WTC11 (cell line): ENCODE results near the gene GPX4. TPM values are rescaled to one million over a fixed set of nuclear protein-coding genes. Genes with fewer than 3 reads are reported as not detected.

ENCODE experiments used
- ATAC-seq: fragments of 200-7000 bp; cut with Tn5 transposase; 2 replicates; pipeline ENCODE4 v1.10.0; 2021; ENCODE audit warnings: mild to moderate bottlenecking, moderate library complexity
- CTCF ChIA-PET: fragments of 300-600 bp; sonication (Branson Sonifier 250); formaldehyde crosslinking; loops from one replicate; lab custom pipeline; 2021; ENCODE audit warnings: antibody characterized with exemption; lab: Charles Lee
- POLR2A ChIA-PET: fragments of 350-600 bp; sonication (Branson Sonifier 250); formaldehyde crosslinking; loops from one replicate; lab custom pipeline; 2021; ENCODE audit warnings: antibody characterized with exemption; lab: Charles Lee
- DNase-seq: peaks from one replicate; pipeline ENCODE4 v3.0.0; 2021; ENCODE audit warnings: low spot score
- H3K27ac Mint-ChIP-seq: 2 replicates; pipeline ENCODE4 v1.8.0; 2021; ENCODE audit warnings: mixed read lengths
- H3K27me3 Mint-ChIP-seq: 2 replicates; pipeline ENCODE4 v1.8.0; 2021; ENCODE audit warnings: low read depth, mild to moderate bottlenecking, moderate library complexity, mixed read lengths
- H3K36me3 Mint-ChIP-seq: 2 replicates; pipeline ENCODE4 v1.8.0; 2021; ENCODE audit warnings: mixed read lengths
- H3K4me1 Mint-ChIP-seq: 2 replicates; pipeline ENCODE4 v1.8.0; 2022; ENCODE audit warnings: mixed read lengths
- H3K4me3 Mint-ChIP-seq: 2 replicates; pipeline ENCODE4 v1.8.0; 2021; ENCODE audit warnings: mild to moderate bottlenecking, moderate library complexity, mixed read lengths
- H3K9me3 Mint-ChIP-seq: 2 replicates; pipeline ENCODE4 v1.8.0; 2021; ENCODE audit warnings: mixed read lengths
- ATF1 ChIP-seq: sonication (generic); formaldehyde crosslinking; IDR thresholded peaks from 2 replicates; pipeline ENCODE4 v1.8.1; 2023; ENCODE audit warnings: mild to moderate bottlenecking, moderate library complexity, missing genetic modification reagents
- CBFB ChIP-seq: sonication (generic); formaldehyde crosslinking; IDR thresholded peaks from 2 replicates; pipeline ENCODE4 v1.8.1; 2022; ENCODE audit warnings: mild to moderate bottlenecking, low read depth, missing genetic modification reagents
- ETV6 ChIP-seq: sonication (generic); formaldehyde crosslinking; IDR thresholded peaks from 2 replicates; pipeline ENCODE4 v1.8.1; 2022; ENCODE audit warnings: mild to moderate bottlenecking, missing genetic modification reagents
- GTF2I ChIP-seq: fragments of 250-450 bp; sonication (Bioruptor Pico); conservative IDR thresholded peaks from 2 replicates; pipeline ENCODE4 v1.4.0; 2021; ENCODE audit warnings: mild to moderate bottlenecking
- HMGA2 ChIP-seq: fragments of 250-450 bp; sonication (Bioruptor Pico); IDR thresholded peaks from 2 replicates; pipeline ENCODE4 v1.4.0; 2021; ENCODE audit warnings: mild to moderate bottlenecking, moderate library complexity
- JUN ChIP-seq: sonication (generic); formaldehyde crosslinking; IDR thresholded peaks from 2 replicates; pipeline ENCODE4 v1.8.0; 2023; ENCODE audit warnings: mild to moderate bottlenecking, missing genetic modification reagents
- NFATC4 ChIP-seq: fragments of 250-450 bp; sonication (Bioruptor Pico); IDR thresholded peaks from 2 replicates; pipeline ENCODE4 v1.9.0; 2021; ENCODE audit warnings: mild to moderate bottlenecking
- OVOL2 ChIP-seq: fragments of 250-450 bp; sonication (Bioruptor Pico); IDR thresholded peaks from 2 replicates; pipeline ENCODE4 v1.9.0; 2021; ENCODE audit warnings: mild to moderate bottlenecking, borderline replicate concordance
- PRRX2 ChIP-seq: fragments of 250-450 bp; sonication (Bioruptor Pico); IDR thresholded peaks from 2 replicates; pipeline ENCODE4 v1.8.0; 2021; ENCODE audit warnings: mild to moderate bottlenecking
- SMAD3 ChIP-seq: sonication (generic); formaldehyde crosslinking; IDR thresholded peaks from 2 replicates; pipeline ENCODE4 v1.8.0; 2022; ENCODE audit warnings: missing genetic modification reagents, mild to moderate bottlenecking, borderline replicate concordance
- SP1 ChIP-seq: sonication (generic); formaldehyde crosslinking; conservative IDR thresholded peaks from 2 replicates; pipeline ENCODE4 v1.8.1; 2022; ENCODE audit warnings: missing genetic modification reagents
- ZNF121 ChIP-seq: sonication (generic); formaldehyde crosslinking; IDR thresholded peaks from 2 replicates; pipeline ENCODE4 v1.8.0; 2023; ENCODE audit warnings: missing genetic modification reagents
- ZNF317 ChIP-seq: sonication (generic); formaldehyde crosslinking; IDR thresholded peaks from 2 replicates; pipeline ENCODE4 v1.8.1; 2023; ENCODE audit warnings: low read depth, mild to moderate bottlenecking, moderate library complexity, missing genetic modification reagents, borderline replicate concordance
- ZNF396 ChIP-seq: fragments of 250-450 bp; sonication (Bioruptor Pico); IDR thresholded peaks from 2 replicates; pipeline ENCODE4 v1.8.0; 2021; ENCODE audit warnings: mild to moderate bottlenecking, moderate library complexity, borderline replicate concordance
- ZNF416 ChIP-seq: fragments of 250-450 bp; sonication (Bioruptor Pico); IDR thresholded peaks from 2 replicates; pipeline ENCODE4 v1.9.0; 2021; ENCODE audit warnings: mild to moderate bottlenecking, inconsistent platforms
- total RNA-seq: library from RNA; stranded (reverse); gene quantifications from 3 replicates; pipeline ENCODE4 v1.2.3, GENCODE V29; 2021
- TF ChIP-seq, protein P1 (sequence below): sonication (generic); formaldehyde crosslinking; IDR thresholded peaks from 2 replicates; pipeline ENCODE4 v1.8.0; 2023; ENCODE audit warnings: mild to moderate bottlenecking, missing genetic modification reagents
- TF ChIP-seq, protein P2 (sequence below): sonication (generic); formaldehyde crosslinking; IDR thresholded peaks from 2 replicates; pipeline ENCODE4 v1.8.0; 2022; ENCODE audit warnings: missing genetic modification reagents
- TF ChIP-seq, protein P3 (sequence below): fragments of 250-450 bp; sonication (Bioruptor Pico); IDR thresholded peaks from 2 replicates; pipeline ENCODE4 v1.9.0; 2021; ENCODE audit warnings: mild to moderate bottlenecking
- TF ChIP-seq, protein P4 (sequence below): fragments of 250-450 bp; sonication (Bioruptor Pico); conservative IDR thresholded peaks from 2 replicates; pipeline ENCODE4 v1.9.0; 2021; ENCODE audit warnings: mild to moderate bottlenecking
- TF ChIP-seq, protein P5 (sequence below): sonication (generic); formaldehyde crosslinking; IDR thresholded peaks from 2 replicates; pipeline ENCODE4 v1.8.1; 2023; ENCODE audit warnings: mild to moderate bottlenecking, missing genetic modification reagents, moderate library complexity
- TF ChIP-seq, protein P6 (sequence below): sonication (generic); formaldehyde crosslinking; conservative IDR thresholded peaks from 2 replicates; pipeline ENCODE4 v1.8.1; 2022; ENCODE audit warnings: mild to moderate bottlenecking, missing genetic modification reagents
- TF ChIP-seq, protein P7 (sequence below): fragments of 250-450 bp; sonication (Bioruptor Pico); IDR thresholded peaks from 2 replicates; pipeline ENCODE4 v2.1.2; 2022; ENCODE audit warnings: mild to moderate bottlenecking, moderate library complexity

The GPX4 gene
- total RNA-seq, 1 experiment from 2014 or later, result 363 TPM

DNA sequence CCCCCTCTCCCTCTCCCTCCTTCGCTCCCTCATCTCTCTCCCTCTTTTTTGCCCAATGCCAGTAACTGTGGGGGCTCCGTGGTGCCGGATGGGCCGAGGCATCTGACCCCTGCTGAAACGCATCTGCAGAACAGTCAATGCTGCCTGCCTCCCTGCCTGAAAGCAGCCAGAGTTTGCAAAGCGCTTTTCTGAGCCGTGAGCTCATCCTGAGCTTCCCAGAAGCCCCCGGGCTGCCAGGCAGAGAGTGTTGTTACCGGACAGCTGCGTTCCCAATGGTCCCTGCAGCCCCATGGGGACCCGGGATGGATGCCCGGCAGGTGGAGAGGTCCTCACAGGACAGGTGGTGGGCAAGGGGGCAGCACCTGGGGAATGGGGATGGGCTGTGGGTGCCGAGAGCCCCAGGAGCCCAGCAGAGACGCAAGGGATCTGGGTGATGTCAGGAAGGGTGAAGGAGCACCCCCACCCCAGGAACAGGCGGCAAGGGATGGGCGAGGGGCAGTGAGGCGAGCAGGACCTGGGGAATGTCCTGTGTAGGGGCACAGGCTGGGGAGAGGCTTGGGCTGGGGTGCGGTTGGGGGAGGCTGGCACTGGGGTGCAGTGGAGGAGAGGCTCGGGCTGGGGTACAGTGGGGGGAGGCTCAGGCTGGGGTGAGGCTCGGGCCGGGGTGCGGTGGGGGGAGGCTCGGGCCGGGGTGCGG is 33.0 kb downstream of the GPX4 start:
- ChIA-PET CTCF (interaction anchor here (0.5 to 2.4 kb wide), 3 partner anchors 23 to 159 kb away, joined by 3 to 11 read pairs (median 5); no protein-coding TSS in a partner anchor), POLR2A (no interaction called here)
- ATAC-seq (no peak), DNase-seq (no peak)
- H3K36me3 Mint-ChIP-seq, result peaks cover 4% of the 10 kb centered on the region; the same call in 1 of the 2 replicates
- H3K4me3 Mint-ChIP-seq, result no peak overlapping the region
- no peaks in the 10 kb centered on the region for H3K27me3 Mint-ChIP-seq
- peaks cover under 1% of the 10 kb centered on the region for H3K9me3 Mint-ChIP-seq
- peak overlapping the region; percentile 90 for H3K27ac Mint-ChIP-seq
- TF ChIP-seq GTF2I (CRISPR knock-in tag) (no peak), PRRX2 (CRISPR knock-in tag) (no peak), ZNF396 (CRISPR knock-in tag) (no peak), ATF1 (CRISPR knock-in tag) (no peak), SP1 (CRISPR knock-in tag) (no peak), SMAD3 (CRISPR knock-in tag) (no peak), OVOL2 (no peak), ZNF121 (CRISPR knock-in tag) (no peak), ZNF317 (CRISPR knock-in tag) (no peak), CBFB (CRISPR knock-in tag) (no peak)
- TF ChIP-seq, protein P1, sequence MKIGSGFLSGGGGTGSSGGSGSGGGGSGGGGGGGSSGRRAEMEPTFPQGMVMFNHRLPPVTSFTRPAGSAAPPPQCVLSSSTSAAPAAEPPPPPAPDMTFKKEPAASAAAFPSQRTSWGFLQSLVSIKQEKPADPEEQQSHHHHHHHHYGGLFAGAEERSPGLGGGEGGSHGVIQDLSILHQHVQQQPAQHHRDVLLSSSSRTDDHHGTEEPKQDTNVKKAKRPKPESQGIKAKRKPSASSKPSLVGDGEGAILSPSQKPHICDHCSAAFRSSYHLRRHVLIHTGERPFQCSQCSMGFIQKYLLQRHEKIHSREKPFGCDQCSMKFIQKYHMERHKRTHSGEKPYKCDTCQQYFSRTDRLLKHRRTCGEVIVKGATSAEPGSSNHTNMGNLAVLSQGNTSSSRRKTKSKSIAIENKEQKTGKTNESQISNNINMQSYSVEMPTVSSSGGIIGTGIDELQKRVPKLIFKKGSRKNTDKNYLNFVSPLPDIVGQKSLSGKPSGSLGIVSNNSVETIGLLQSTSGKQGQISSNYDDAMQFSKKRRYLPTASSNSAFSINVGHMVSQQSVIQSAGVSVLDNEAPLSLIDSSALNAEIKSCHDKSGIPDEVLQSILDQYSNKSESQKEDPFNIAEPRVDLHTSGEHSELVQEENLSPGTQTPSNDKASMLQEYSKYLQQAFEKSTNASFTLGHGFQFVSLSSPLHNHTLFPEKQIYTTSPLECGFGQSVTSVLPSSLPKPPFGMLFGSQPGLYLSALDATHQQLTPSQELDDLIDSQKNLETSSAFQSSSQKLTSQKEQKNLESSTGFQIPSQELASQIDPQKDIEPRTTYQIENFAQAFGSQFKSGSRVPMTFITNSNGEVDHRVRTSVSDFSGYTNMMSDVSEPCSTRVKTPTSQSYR (CRISPR knock-in tag), result no peak
- TF ChIP-seq, protein P2, sequence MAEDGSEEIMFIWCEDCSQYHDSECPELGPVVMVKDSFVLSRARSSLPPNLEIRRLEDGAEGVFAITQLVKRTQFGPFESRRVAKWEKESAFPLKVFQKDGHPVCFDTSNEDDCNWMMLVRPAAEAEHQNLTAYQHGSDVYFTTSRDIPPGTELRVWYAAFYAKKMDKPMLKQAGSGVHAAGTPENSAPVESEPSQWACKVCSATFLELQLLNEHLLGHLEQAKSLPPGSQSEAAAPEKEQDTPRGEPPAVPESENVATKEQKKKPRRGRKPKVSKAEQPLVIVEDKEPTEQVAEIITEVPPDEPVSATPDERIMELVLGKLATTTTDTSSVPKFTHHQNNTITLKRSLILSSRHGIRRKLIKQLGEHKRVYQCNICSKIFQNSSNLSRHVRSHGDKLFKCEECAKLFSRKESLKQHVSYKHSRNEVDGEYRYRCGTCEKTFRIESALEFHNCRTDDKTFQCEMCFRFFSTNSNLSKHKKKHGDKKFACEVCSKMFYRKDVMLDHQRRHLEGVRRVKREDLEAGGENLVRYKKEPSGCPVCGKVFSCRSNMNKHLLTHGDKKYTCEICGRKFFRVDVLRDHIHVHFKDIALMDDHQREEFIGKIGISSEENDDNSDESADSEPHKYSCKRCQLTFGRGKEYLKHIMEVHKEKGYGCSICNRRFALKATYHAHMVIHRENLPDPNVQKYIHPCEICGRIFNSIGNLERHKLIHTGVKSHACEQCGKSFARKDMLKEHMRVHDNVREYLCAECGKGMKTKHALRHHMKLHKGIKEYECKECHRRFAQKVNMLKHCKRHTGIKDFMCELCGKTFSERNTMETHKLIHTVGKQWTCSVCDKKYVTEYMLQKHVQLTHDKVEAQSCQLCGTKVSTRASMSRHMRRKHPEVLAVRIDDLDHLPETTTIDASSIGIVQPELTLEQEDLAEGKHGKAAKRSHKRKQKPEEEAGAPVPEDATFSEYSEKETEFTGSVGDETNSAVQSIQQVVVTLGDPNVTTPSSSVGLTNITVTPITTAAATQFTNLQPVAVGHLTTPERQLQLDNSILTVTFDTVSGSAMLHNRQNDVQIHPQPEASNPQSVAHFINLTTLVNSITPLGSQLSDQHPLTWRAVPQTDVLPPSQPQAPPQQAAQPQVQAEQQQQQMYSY, result no peak
- H3K4me1 Mint-ChIP-seq, result peaks cover 2% of the 10 kb centered on the region

- DNase-seq (no peak), ATAC-seq (no peak)
- Mint-ChIP-seq H3K27ac (no peak overlapping the region), H3K27me3 (no peaks in the 10 kb centered on the region), H3K4me1 (peaks cover 2% of the 10 kb centered on the region), H3K4me3 (no peak overlapping the region)
- TF ChIP-seq JUN (no peak), HMGA2 (CRISPR knock-in tag) (no peak), ETV6 (no peak), ZNF416 (CRISPR knock-in tag) (no peak), NFATC4 (CRISPR knock-in tag) (no peak)
- TF ChIP-seq, protein P3, sequence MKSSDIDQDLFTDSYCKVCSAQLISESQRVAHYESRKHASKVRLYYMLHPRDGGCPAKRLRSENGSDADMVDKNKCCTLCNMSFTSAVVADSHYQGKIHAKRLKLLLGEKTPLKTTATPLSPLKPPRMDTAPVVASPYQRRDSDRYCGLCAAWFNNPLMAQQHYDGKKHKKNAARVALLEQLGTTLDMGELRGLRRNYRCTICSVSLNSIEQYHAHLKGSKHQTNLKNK (CRISPR knock-in tag), result no peak
- TF ChIP-seq, protein P4, sequence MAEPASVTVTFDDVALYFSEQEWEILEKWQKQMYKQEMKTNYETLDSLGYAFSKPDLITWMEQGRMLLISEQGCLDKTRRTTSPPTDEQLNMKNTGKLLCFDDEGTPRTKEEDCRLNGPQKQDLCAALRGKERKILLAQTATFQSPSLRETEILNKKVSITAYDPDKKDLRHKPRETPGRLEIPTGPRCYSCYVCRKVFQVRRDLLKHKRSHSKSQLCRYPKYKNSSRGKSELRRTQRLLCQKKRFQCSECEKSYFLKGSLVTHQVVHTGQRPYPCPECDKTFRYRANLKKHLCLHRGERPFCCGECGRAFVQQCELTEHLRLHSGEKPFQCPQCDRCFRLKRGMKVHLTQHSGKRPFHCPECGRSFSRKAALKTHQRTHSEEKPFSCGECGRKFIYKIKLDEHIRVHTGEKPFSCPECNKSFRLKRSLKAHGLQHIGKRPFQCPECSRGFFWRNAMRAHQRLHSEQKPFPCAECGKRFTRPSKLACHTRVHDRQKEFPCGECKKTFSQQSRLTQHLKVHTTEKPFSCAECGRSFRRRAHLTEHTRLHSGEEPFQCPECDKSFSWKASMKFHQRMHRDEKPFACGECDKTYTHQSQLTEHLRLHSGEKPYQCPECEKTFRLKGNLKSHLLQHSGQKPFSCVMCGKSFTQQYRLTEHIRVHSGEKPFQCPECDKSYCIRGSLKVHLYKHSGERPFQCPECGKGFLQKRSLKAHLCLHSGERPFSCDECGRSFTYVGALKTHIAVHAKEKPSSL (CRISPR knock-in tag), result no peak
- TF ChIP-seq, protein P5, sequence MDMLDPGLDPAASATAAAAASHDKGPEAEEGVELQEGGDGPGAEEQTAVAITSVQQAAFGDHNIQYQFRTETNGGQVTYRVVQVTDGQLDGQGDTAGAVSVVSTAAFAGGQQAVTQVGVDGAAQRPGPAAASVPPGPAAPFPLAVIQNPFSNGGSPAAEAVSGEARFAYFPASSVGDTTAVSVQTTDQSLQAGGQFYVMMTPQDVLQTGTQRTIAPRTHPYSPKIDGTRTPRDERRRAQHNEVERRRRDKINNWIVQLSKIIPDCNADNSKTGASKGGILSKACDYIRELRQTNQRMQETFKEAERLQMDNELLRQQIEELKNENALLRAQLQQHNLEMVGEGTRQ (CRISPR knock-in tag), result no peak
- TF ChIP-seq, protein P6, sequence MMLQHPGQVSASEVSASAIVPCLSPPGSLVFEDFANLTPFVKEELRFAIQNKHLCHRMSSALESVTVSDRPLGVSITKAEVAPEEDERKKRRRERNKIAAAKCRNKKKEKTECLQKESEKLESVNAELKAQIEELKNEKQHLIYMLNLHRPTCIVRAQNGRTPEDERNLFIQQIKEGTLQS (CRISPR knock-in tag), result no peak
- TF ChIP-seq, protein P7, sequence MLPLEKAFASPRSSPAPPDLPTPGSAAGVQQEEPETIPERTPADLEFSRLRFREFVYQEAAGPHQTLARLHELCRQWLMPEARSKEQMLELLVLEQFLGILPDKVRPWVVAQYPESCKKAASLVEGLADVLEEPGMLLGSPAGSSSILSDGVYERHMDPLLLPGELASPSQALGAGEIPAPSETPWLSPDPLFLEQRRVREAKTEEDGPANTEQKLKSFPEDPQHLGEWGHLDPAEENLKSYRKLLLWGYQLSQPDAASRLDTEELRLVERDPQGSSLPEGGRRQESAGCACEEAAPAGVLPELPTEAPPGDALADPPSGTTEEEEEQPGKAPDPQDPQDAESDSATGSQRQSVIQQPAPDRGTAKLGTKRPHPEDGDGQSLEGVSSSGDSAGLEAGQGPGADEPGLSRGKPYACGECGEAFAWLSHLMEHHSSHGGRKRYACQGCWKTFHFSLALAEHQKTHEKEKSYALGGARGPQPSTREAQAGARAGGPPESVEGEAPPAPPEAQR, result no peak
- TF ChIP-seq, all 79 proteins: peak for 0
- POLR2A ChIA-PET, result no interaction called here
- Mint-ChIP-seq H3K9me3 (peaks cover 5% of the 10 kb centered on the region), H3K36me3 (peaks cover 14% of the 10 kb centered on the region)
- CTCF ChIA-PET, result no interaction called here
Measured at GRCh38 chr19:1138121-1138520, 34.3 kb downstream of the GPX4 start.
